HG02798 (cell line): ENCODE results near the gene TIAM1.
A peak's percentile ranks its signal among the peaks of the same experiment; 100 is the strongest.

Experiments used
- ATAC-seq: cut with Tn5 transposase; IDR thresholded peaks from one replicate; pipeline ENCODE4 v1.9.1; 2021; ENCODE audit warnings: mild to moderate bottlenecking; ENCODE audit not compliant: unreplicated experiment, poor library complexity

The TIAM1 gene

DNA sequence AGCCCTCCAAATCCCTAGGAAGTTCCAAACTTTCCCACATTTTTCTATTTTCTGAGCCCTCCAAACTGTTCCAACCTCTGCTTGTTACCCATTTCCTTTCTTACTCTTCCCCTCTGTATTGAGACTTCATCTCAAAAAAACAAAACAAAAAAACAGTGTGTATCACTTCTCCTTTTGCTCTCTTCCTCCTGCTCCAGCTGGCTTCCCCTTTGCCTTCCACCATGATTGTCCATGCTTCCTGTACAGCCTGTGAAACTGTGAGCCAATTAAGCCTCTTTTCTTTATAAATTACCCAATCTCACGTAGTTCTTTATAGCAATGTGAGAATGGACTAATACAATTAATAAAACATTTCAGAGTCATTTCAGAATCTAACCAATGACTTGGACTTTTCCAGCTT, 236.2 kb downstream of the TIAM1 start:
- ATAC-seq, result peak; percentile 51

DNA sequence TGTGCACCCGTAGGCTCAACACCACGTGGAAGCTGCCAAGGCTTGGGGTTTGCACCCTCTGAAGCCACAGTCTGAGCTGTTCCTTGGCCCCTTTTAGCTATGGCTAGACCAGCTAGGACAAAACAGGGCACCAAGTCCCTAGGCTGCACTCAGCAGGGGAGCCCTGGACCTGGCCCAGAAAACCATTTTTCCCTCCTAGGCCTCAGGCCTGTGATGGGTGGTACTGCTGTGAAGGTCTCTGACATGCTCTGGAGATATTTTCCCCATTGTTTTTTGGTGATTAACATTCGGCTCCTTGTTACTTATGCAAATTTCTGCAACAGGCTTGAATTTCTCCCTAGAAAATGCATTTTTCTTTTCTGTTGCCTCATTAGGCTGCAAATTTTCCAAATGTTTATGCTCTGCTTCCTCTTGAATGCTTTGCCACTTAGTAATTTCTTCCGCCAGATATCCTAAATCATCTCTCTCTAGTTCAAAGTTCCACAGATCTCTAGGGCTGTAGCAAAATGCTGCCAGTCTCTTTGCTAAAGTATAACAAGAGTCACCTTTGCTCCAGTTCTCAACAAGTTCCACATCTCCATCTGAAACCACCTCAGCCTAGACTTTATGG, 236.8 kb downstream of the TIAM1 start:
- no peak for ATAC-seq

DNA sequence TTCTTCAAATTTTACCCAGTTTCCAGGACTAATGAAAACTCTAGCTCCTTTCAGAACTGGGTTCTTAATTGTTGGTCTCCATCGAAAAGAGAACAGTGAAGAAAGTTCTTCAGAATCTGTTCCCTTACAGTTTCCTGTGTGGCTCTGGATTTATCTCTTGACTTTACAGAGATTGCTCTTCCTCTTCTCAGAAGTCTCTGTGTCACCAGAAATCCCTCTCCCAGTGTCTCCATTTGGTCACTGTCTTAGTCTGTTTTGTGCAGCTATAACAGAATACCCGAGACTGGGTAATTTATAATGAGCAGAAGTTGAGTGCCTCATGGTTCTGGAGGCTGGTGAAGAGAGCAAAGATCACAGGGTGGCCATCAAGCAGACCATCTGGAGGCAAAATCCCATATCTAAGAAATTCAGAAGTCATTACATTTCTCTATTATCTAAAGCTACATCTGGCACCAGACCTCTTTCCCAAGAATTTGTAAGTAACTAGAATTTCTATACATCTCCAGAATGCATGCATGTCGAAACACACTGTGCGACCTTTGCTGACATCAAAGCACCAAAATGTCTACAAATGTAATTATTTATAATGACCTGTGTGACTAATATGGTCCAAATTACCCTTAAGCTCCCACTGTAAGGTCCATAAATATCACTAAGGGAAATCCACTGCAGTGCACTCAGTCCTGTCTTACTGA, 240.3 kb downstream of the TIAM1 start:
- no peak for ATAC-seq

DNA sequence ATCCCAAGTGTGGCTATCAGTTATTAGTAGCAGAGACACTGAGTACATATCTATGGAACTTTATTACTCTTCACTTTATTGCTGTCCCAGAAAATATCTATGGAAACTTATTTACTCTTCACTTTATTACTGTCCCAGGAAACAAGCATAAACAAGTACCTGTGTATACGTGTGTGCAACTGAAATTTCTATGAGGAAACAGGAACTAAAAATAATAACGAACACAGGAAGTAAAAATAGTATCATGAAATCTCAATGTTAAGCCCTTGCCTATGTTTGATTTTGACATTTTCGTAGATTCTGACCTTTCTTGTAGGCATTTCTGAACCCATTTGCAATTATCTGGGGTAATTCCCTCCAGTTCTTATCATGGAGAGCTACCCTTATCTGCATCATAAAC, 240.9 kb downstream of the TIAM1 start:
- no peak for ATAC-seq

DNA sequence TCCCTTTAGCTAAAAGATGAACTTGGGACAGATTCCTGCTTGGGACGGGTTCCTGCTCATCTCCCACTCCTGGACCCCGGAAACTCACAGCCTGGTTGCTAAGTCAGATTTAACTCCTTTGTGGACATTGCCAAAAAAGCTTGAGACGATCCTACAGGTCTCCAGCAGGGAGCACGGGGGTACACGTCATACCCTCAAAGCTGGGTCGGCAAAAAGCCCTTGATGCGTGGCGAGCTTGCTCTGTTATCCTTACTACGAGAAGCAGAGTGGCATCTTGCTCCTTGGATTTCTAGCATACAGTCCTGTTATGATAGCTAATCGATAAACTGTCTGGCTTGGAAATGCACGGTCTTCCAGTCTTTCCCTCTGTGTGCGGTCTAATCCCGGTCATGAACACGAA, 244.9 kb downstream of the TIAM1 start:
- no peak for ATAC-seq

DNA sequence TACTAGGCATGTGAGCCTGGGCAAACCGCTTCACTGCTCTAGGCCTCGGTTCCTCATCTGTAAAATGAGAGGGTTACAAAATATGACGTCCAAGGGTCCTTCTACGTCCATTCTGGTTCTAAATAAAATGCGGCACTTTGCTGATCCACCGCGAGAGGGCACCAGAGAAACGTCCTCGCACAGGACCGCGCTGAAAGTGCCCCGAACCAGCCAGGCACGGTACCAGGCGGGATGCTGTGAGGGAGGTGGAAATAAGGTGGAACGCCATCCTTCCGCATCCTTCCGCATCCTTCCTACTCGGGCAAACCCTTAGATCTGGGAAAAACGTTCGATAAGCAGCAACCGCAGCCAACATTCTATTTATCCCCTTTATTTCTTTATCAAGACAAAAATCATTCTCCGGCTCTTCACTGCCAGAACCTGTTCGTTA, 245.5 kb downstream of the TIAM1 start:
- peak; percentile 53 for ATAC-seq

DNA sequence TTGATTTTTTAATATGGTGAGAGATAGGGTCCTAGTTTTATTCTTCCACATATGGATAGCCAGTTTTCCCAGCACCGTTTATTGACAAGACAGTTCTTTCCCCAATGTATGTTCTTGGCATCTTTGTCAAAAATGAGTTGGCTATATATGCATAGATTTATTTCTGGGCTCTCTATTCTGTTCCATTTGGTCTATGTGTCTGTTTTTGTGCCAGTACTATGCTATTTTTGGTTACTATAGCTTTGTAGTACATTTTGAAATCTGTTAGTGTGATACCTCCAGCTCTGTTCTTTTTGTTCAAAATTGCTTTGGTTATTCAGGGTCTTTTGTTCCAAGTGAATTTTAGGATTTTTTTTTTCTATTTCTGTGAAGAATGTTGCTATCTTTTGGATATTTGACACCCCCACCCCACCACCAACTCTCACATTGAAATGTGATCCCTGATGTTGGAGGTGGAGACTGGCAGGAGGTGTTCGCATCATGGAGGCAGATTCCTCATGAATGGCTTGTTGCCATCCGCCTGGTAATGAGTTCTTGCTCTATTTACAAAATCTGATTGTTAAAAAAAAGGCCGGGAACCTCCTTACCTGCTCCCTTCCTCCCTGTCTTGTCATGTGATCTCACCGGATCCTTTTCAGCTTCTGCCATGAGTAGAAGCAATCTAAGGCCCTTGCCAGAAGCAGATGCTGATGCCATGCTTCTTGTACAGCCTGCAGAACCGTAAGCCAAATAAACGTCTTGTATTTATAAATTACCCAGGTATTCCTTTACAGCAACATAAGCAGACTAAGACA, 251.0 kb downstream of the TIAM1 start:
- no peak for ATAC-seq

DNA sequence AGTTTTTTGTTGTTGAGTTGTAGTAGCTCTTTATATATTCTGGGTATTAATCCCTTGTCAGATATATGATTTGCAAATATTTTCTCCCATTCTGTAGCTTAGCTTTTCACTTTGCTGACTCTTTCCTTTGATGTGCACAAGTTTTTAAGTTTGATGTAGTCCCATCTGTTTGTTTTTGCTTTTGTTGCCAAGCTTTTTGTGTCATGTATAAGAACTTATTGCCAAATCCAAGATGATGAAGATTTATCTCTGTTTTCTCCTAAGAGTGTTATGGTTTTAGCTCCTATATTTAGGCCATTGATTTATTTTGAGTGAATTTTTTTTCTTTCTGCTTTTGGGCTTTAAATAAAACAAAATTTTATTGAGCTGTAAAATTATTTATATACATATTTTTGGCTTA, 253.7 kb downstream of the TIAM1 start:
- no peak for ATAC-seq

DNA sequence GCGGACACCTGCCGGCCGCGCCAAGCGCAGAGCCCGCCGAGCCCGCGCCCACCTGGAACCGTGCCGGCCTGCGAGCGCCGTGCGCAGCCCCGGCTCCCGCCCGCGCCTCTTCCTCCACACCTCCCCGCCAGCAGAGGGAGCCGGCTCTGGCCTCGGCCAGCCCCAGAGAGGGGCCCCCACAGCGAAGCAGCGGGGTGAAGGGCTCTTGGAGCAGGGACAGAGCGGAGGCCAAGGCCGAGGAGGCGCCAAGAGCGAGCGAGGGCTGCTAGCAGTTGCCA, 255.6 kb downstream of the TIAM1 start:
- no peak for ATAC-seq

DNA sequence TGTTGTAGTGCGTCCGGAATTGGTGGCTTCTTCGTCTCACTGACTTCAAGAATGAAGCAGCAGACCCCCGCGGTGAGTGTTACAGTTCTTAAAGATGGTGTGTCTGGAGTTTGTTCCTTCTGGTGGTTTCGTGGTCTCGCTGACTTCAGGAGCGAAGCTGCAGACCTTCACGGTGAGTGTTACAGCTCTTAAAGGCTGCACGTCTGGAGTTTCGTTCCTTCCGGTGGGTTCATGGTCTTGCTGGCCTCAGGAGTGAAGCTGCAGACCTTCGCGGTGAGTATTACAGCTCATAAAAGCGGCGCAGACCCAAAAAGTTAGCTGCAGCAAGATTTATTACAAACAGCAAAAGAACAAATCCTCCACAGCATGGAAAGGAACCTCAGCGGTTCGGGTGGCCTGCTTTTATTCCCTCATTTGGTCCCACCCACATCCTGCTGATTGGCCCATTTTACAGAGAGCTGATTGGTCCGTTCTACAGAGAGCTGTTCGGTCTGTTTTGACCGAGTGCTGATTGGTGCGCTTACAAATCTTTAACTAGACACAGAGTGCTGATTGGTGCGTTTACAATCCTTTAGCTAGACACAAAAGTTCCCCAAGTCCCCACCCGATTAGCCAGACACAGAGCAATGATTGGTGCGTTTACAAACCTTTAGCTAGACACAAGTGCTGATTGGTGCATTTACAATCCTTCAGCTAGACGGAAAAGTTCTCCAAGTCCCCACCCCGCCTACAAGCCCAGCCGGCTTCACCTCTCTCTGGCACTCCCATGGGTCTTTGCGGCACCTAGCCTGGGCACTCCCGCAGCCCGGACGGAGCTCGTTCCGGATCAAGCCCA, 256.2 kb downstream of the TIAM1 start:
- ATAC-seq, result no peak

DNA sequence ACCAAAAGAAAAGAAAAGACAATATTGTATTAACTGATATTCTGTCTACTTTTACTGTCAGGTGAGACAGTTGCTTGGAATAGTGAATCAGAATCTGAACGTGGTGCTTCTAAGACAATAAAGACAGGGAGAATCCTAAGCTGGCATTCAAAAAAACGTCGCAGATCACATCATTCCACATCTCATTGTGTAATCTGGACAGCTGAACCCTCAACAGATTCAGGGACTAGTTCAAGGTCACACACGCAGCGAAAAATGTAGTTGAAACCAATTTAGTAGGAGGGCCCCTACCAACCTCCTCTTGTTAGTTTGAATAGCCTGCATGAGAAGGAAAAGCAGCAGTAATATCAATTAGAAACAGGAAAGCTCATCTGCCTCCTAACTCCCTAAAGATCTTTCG, 259.4 kb downstream of the TIAM1 start:
- no peak for ATAC-seq

DNA sequence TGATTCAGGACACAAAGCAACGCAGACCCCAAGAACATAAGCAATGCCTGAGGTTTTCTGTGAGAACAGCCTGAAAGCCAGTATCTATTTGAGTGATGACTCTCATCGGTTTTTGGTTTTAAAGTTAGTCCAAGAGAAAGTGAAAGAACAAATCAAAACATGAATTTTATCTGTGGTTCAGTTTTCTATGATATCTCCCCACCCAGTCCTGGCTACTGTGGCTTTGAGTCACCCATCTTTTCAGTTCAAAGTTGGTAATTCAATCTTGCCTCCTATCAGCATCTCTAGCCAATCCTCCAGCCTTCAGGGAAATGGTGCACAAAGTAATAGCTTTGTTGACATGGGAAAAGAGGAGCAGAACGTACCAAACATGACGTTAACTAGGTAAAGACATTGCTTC, 265.3 kb downstream of the TIAM1 start:
- peak; percentile 75 for ATAC-seq

DNA sequence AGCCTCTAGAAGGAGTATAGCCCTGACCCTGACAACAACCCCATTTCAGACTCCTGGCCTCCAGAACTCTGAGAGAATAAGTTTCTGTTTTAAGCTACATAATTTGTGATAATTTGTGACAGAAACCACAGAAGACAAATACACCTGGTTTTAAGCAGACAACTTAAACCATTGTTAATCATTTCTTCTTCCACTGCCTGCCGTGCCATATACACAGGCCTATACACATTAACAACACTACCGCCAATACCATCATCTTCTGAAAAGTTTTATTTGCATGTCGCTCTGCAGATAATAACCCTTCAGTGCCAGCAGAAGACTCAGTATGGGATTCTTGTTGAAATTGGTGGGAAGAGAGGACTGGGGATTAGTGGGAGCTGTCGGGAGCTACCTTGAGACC, 265.8 kb downstream of the TIAM1 start:
- peak; percentile 38 for ATAC-seq

DNA sequence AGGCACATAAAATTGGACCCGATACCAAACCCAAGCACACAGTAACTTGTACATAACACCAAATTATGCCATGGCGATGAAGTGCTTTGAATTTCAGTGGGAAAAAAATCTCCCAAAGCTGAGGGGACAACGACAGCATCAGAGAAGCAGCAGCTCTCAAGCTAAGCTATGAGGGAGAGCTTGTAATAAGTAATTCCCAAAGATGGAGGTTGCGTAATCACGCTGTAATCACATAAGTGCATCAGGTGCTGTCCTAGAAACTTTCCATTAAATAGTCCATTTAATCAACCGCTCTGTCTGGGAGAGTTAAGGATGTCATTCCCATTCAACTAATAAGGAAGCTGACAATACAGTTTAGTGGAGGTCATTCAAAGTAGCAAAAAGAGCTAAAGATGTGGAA, 268.2 kb downstream of the TIAM1 start:
- ATAC-seq, result no peak

DNA sequence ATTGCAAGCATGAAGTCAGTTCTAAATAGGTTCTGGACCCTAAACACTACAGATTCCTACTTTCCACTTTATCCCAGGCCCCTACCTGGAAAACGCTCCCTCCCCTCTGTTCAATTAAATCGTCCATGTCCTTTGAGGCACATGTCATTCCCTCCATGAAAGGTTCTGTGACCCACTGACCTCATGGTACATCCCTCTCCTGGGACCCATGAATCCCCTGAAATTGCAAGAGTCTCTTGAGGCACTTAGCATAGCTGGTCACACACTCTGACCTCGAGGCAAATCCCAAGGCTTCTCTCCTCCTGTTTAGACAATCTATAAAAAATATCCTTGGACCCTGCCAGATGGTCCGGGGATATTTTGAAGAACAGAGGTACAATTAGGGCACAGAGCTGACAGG, 271.5 kb downstream of the TIAM1 start:
- no peak for ATAC-seq
